Naive thymus-derived CD4-positive, alpha-beta T cell (primary cell): ENCODE results near the gene SCYL1. TPM values are rescaled to one million over a fixed set of nuclear protein-coding genes. Genes with fewer than 3 reads are reported as not detected.

ENCODE experiments used
- ATAC-seq: fragments of 150-1000 bp; cut with Tn5 transposase; 2 replicates; pipeline ENCODE4 v1.10.0; 2021; ENCODE audit warnings: mild to moderate bottlenecking, moderate library complexity
- CTCF ChIA-PET: fragments of 350-600 bp; sonication (Branson Sonifier 250); formaldehyde crosslinking; loops from one replicate; lab custom pipeline; 2021; ENCODE audit warnings: antibody characterized with exemption; lab: Charles Lee
- POLR2A ChIA-PET: fragments of 350-600 bp; sonication (Branson Sonifier 250); formaldehyde crosslinking; loops from one replicate; lab custom pipeline; 2021; ENCODE audit warnings: antibody characterized with exemption, inconsistent platforms; lab: Charles Lee
- DNase-seq, 9 donors: peaks; one replicate each; pipeline versions ENCODE4 v3.0.0 to v3.0.0-alpha.2; 2020 to 2022; ENCODE audit warnings: mixed read lengths in 1 of 9
- H3K27ac ChIP-seq: one replicate; pipeline ENCODE4 v1.7.0; 2013; ENCODE audit warnings: mild to moderate bottlenecking, low read depth, low read length, moderate library complexity
- H3K27me3 ChIP-seq, 2 donors: one replicate each; pipeline ENCODE4 v1.7.0; 2013; ENCODE audit warnings: low read length in 2 of 2, mild to moderate bottlenecking in 2 of 2, moderate library complexity in 2 of 2; ENCODE audit not compliant: control insufficient read depth in 2 of 2, insufficient read depth in 2 of 2
- H3K36me3 ChIP-seq, 3 experiments: 1 replicate in 2 of 3; 2 replicates in 1 of 3; pipeline ENCODE4 v1.7.0; 2013; ENCODE audit warnings: low read length in 3 of 3, mild to moderate bottlenecking in 3 of 3, moderate library complexity in 1 of 3; ENCODE audit not compliant: insufficient read depth in 3 of 3, control insufficient read depth in 2 of 3
- H3K4me1 ChIP-seq, 2 donors: one replicate each; pipeline ENCODE4 v1.7.0; 2013; ENCODE audit warnings: low read length in 2 of 2, mild to moderate bottlenecking in 2 of 2, moderate library complexity in 1 of 2; ENCODE audit not compliant: control insufficient read depth in 2 of 2, insufficient read depth in 2 of 2
- H3K4me3 ChIP-seq: 2 replicates; pipeline ENCODE4 v1.7.0; 2013; ENCODE audit warnings: mild to moderate bottlenecking, low read length
- H3K9me3 ChIP-seq, 3 experiments: 1 replicate in 2 of 3; 2 replicates in 1 of 3; pipeline ENCODE4 v1.7.0; 2013; ENCODE audit warnings: low read length in 3 of 3; ENCODE audit not compliant: control insufficient read depth in 2 of 3
- H3K27ac Mint-ChIP-seq, 9 donors: one replicate each; pipeline ENCODE4 v1.8.0; 2020 to 2022; ENCODE audit warnings: mixed read lengths in 9 of 9, mild to moderate bottlenecking in 8 of 9, moderate library complexity in 5 of 9, inconsistent platforms in 2 of 9
- H3K27me3 Mint-ChIP-seq, 5 donors: one replicate each; pipeline ENCODE4 v1.8.0; 2021 to 2022; ENCODE audit warnings: mixed read lengths in 5 of 5, mild to moderate bottlenecking in 1 of 5
- H3K36me3 Mint-ChIP-seq, 5 donors: one replicate each; pipeline ENCODE4 v1.8.0; 2020 to 2022; ENCODE audit warnings: mixed read lengths in 5 of 5, mild to moderate bottlenecking in 3 of 5, inconsistent platforms in 1 of 5
- H3K4me1 Mint-ChIP-seq, 7 donors: one replicate each; pipeline ENCODE4 v1.8.0; 2020 to 2022; ENCODE audit warnings: mixed read lengths in 7 of 7, mild to moderate bottlenecking in 3 of 7, inconsistent platforms in 1 of 7
- H3K4me3 Mint-ChIP-seq, 10 donors: one replicate each; pipeline ENCODE4 v1.8.0; 2020 to 2022; ENCODE audit warnings: mild to moderate bottlenecking in 10 of 10, mixed read lengths in 10 of 10, moderate library complexity in 6 of 10, inconsistent platforms in 2 of 10
- H3K9me3 Mint-ChIP-seq, 11 donors: one replicate each; pipeline ENCODE4 v1.8.0; 2020 to 2022; ENCODE audit warnings: mixed read lengths in 11 of 11, mild to moderate bottlenecking in 4 of 11, inconsistent platforms in 1 of 11, moderate library complexity in 1 of 11
- intact Hi-C, 2 donors: fragments of 100-400 bp; cut with micrococcal nuclease; formaldehyde crosslinking; loops; one replicate each; pipeline ENCODE4 v1.15.1; 2023
- polyA plus RNA-seq, 2 donors: library from polyadenylated mRNA; unstranded; fragments of 300-500 nt; fragmentation: Illumina TruSeq; gene quantifications; one replicate each; pipeline ENCODE4 v1.2.3, GENCODE V29; 2021
- total RNA-seq, 6 experiments: library from RNA in 5 of 6; stranded (reverse) in 5 of 6; gene quantifications; 1 replicate in 5 of 6; 2 replicates in 1 of 6; pipeline ENCODE4 v1.2.3 and lab custom pipeline; 2021 to 2026

SCYL1 gene
- total and polyA plus RNA-seq, 7 experiments from 2014 or later: 27.0 to 79.8 (median 69.1) TPM

GRCh38 chr11:65559951-65560537 lies 35.2 kb downstream of the SCYL1 start:
- Histone ChIP-seq H3K4me1 (peaks cover 20 to 47% of the 10 kb centered on the region in 2 donors), H3K27me3 (no peaks in the 10 kb centered on the region), H3K4me3 (no peak overlapping the region), H3K27ac (peak overlapping the region; percentile 89), H3K9me3 (no peaks in the 10 kb centered on the region), H3K36me3 (no peaks in the 10 kb centered on the region)
- intact Hi-C loops: no loop called here
- CTCF ChIA-PET: interaction anchor here (0.6 to 2.0 kb wide), 7 partner anchors 10 to 667 kb away, joined by 3 to 8 read pairs (median 4); partner anchors contain the start of gene ZNRD2
- Mint-ChIP-seq H3K4me1 (peaks cover 42 to 70% (median 56%) of the 10 kb centered on the region in 7 donors), H3K4me3 (peak overlapping the region in 9 of 10 donors; percentile 17 to 98 (median 38)), H3K27ac (peak overlapping the region; percentile 18 to 95 (median 81)), H3K27me3 (no peaks in the 10 kb centered on the region), H3K36me3 (no peaks in the 10 kb centered on the region), H3K9me3 (no peaks in the 10 kb centered on the region)
- DNase-seq (no peak), ATAC-seq (no peak)
- POLR2A ChIA-PET: interaction anchor here (0.6 to 10.2 kb wide), 13 partner anchors 11 to 438 kb away, joined by 3 to 186 read pairs (median 4); partner anchors contain the start of genes EHBP1L1, FAM89B, FAU and MALAT1

GRCh38 chr11:65560555-65561418 lies 35.9 kb downstream of the SCYL1 start:
- H3K27ac Mint-ChIP-seq: peak overlapping the region; percentile 18 to 95 (median 81)
- POLR2A ChIA-PET: interaction anchor here (0.6 to 10.2 kb wide), 13 partner anchors 10 to 439 kb away, joined by 3 to 186 read pairs (median 4); partner anchors contain the start of genes EHBP1L1, FAM89B, FAU and MALAT1
- DNase-seq (no peak), ATAC-seq (no peak)
- H3K4me1 Mint-ChIP-seq: peaks cover 42 to 70% (median 56%) of the 10 kb centered on the region in 7 donors
- no peaks in the 10 kb centered on the region for H3K9me3 Mint-ChIP-seq
- no peak overlapping the region for H3K27ac ChIP-seq
- H3K9me3 ChIP-seq: no peaks in the 10 kb centered on the region
- H3K27me3 ChIP-seq: no peaks in the 10 kb centered on the region
- H3K36me3 Mint-ChIP-seq: no peaks in the 10 kb centered on the region
- H3K36me3 ChIP-seq: no peaks in the 10 kb centered on the region
- peak overlapping the region in 6 of 10 donors; percentile 17 to 98 (median 51) for H3K4me3 Mint-ChIP-seq
- no peaks in the 10 kb centered on the region for H3K27me3 Mint-ChIP-seq
- CTCF ChIA-PET: interaction anchor here (0.7 to 2.0 kb wide), 5 partner anchors 8 to 27 kb away, joined by 3 to 8 read pairs (median 4); partner anchors contain the start of gene ZNRD2
- H3K4me1 ChIP-seq: peaks cover 27 to 46% of the 10 kb centered on the region in 2 donors
- no peak overlapping the region for H3K4me3 ChIP-seq
- intact Hi-C loops: no loop called here

- H3K4me1 Mint-ChIP-seq: peaks cover 35 to 70% (median 59%) of the 10 kb centered on the region in 7 donors
- POLR2A ChIA-PET: interaction anchor here (1.0 to 10.2 kb wide), 5 partner anchors 9 to 57 kb away, joined by 3 to 186 read pairs (median 8); partner anchors contain the start of genes EHBP1L1, FAM89B, SCYL1 and ZNRD2
These were observed 37.1 kb downstream of the SCYL1 start for GRCh38 chr11:65562020-65562419.

GRCh38 chr11:65562788-65563187 lies 37.9 kb downstream of the SCYL1 start:
- Mint-ChIP-seq H3K27ac (peak overlapping the region in 6 of 9 donors; percentile 22 to 98 (median 81)), H3K4me3 (peak overlapping the region in 1 of 10 donors; percentile 49), H3K4me1 (peaks cover 35 to 74% (median 56%) of the 10 kb centered on the region in 7 donors), H3K9me3 (no peaks in the 10 kb centered on the region), H3K36me3 (no peaks in the 10 kb centered on the region), H3K27me3 (no peaks in the 10 kb centered on the region)
- Histone ChIP-seq H3K27ac (no peak overlapping the region), H3K27me3 (no peaks in the 10 kb centered on the region), H3K36me3 (no peaks in the 10 kb centered on the region), H3K4me3 (no peak overlapping the region), H3K9me3 (no peaks in the 10 kb centered on the region), H3K4me1 (peaks cover 41 to 50% of the 10 kb centered on the region in 2 donors)
- DNase-seq (no peak), ATAC-seq (no peak)
- ChIA-PET POLR2A (interaction anchor here (0.7 to 10.2 kb wide), 3 partner anchors 8 to 1190 kb away, joined by 4 to 186 read pairs (median 74); partner anchors contain the start of genes FAM89B and ZNRD2), CTCF (interaction anchor here (1.5 kb wide), 1 partner anchor 18 kb away, joined by 3 read pairs; no protein-coding TSS in a partner anchor)
- intact Hi-C loops: no loop called here

More at GRCh38 chr11:65562020-65562419, 37.1 kb downstream of the SCYL1 start:
- peaks cover 35 to 46% of the 10 kb centered on the region in 2 donors for H3K4me1 ChIP-seq
- H3K27ac ChIP-seq: no peak overlapping the region
- H3K27ac Mint-ChIP-seq: peak overlapping the region in 5 of 9 donors; percentile 38 to 98 (median 79)
- H3K4me3 Mint-ChIP-seq: peak overlapping the region in 2 of 10 donors; percentile 16 to 57
- H3K9me3 ChIP-seq: no peaks in the 10 kb centered on the region
- H3K9me3 Mint-ChIP-seq: no peaks in the 10 kb centered on the region
- no peaks in the 10 kb centered on the region for H3K36me3 Mint-ChIP-seq
- CTCF ChIA-PET: interaction anchor here (1.3 to 1.5 kb wide), 2 partner anchors 9 to 17 kb away, joined by 3 to 4 read pairs; no protein-coding TSS in a partner anchor
- ATAC-seq: no peak
- H3K27me3 Mint-ChIP-seq: no peaks in the 10 kb centered on the region
- H3K4me3 ChIP-seq: no peak overlapping the region
- no peaks in the 10 kb centered on the region for H3K36me3 ChIP-seq
- no peak for DNase-seq
- intact Hi-C loops: no loop called here
- H3K27me3 ChIP-seq: no peaks in the 10 kb centered on the region

- no peak overlapping the region for H3K4me3 ChIP-seq
- no peaks in the 10 kb centered on the region for H3K27me3 ChIP-seq
- Mint-ChIP-seq H3K27ac (peak overlapping the region; percentile 5 to 98 (median 84)), H3K36me3 (peaks cover 0 to 4% (median 1%) of the 10 kb centered on the region in 5 donors), H3K9me3 (no peaks in the 10 kb centered on the region), H3K4me3 (peak overlapping the region in 4 of 10 donors; percentile 7 to 49 (median 24)), H3K27me3 (no peaks in the 10 kb centered on the region), H3K4me1 (peaks cover 43 to 82% (median 63%) of the 10 kb centered on the region in 7 donors)
- ChIA-PET CTCF (no interaction called here), POLR2A (interaction anchor here (0.6 to 10.2 kb wide), 5 partner anchors 7 to 1190 kb away, joined by 3 to 186 read pairs (median 31); partner anchors contain the start of genes FAM89B, MALAT1 and ZNRD2)
- H3K9me3 ChIP-seq: no peaks in the 10 kb centered on the region
- no peaks in the 10 kb centered on the region for H3K36me3 ChIP-seq
- peaks cover 46 to 56% of the 10 kb centered on the region in 2 donors for H3K4me1 ChIP-seq
- intact Hi-C loops: no loop called here
- no peak for DNase-seq
- peak overlapping the region; percentile 6 for H3K27ac ChIP-seq
- ATAC-seq: no peak
These were observed 38.7 kb downstream of the SCYL1 start for GRCh38 chr11:65563601-65564000.
